Measurements from ENCODE around the gene SSR1. TPM values are rescaled to one million over a fixed set of nuclear protein-coding genes. Genes with fewer than 3 reads are reported as not detected.

SSR1 gene
- total and polyA plus RNA-seq, 7 donors: 17.9 to 40.4 (median 35.4) TPM

DNA sequence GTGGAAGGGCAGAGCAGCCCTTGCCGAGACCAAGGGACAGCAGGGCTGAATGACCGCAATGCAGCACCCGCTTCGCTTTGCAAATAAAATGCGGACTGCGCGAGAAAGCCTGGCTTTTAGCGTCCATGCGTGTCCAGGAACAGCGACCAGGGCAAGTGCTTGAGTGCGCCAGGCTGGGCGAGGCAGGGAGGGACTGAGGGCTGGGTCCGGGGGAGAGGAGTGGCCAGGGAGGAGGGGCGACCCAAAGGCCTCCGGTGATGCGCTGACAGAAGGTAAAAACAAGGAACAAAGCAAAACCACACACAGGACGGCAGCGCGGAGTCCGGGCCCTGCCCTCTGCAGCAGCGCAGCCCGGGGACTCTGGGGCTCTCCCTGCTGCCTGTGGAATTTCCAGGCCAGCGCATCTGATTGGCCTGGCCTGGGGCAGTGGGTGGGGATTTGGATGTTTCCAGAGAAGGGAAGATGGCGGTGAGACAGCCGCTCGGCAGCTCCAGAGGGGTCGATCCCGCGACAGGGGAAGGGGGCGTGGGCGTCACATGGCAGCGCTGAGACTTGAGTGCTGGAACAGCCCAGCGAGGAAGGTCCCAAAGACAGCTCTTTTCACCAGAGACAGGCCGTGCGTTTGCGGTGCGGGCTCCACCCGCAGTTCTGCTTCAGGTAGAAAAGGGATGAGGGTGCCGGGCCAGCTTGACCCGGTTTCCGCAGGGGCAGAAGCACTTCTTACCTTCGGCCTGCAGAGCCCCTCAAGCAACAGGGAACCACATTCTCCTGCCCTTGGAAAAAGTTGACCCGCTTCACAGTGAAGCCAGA, 51.8 kb downstream of the SSR1 start:
- peaks cover 8% of the 10 kb centered on the region for H3K4me1 ChIP-seq
- H3K9me3 ChIP-seq: no peaks in the 10 kb centered on the region
- ATAC-seq (peak; percentile 93 to 99 (median 96)), DNase-seq (peak; percentile 84 to 89)
- H3K27ac ChIP-seq: peak overlapping the region; percentile 77
- intact Hi-C loops (cut with DNase I): no loop called here
- TF ChIP-seq, protein P1, sequence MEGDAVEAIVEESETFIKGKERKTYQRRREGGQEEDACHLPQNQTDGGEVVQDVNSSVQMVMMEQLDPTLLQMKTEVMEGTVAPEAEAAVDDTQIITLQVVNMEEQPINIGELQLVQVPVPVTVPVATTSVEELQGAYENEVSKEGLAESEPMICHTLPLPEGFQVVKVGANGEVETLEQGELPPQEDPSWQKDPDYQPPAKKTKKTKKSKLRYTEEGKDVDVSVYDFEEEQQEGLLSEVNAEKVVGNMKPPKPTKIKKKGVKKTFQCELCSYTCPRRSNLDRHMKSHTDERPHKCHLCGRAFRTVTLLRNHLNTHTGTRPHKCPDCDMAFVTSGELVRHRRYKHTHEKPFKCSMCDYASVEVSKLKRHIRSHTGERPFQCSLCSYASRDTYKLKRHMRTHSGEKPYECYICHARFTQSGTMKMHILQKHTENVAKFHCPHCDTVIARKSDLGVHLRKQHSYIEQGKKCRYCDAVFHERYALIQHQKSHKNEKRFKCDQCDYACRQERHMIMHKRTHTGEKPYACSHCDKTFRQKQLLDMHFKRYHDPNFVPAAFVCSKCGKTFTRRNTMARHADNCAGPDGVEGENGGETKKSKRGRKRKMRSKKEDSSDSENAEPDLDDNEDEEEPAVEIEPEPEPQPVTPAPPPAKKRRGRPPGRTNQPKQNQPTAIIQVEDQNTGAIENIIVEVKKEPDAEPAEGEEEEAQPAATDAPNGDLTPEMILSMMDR (IDR thresholded peaks at IDR 0.05): no peak
- no peaks in the 10 kb centered on the region for H3K27me3 ChIP-seq (ENCODE audit: insufficient read depth in 3 of 3, low read length in 2 of 3)
- peak overlapping the region; percentile 87 for H3K4me3 ChIP-seq
- H3K36me3 ChIP-seq (ENCODE audit: insufficient read depth in 1 of 2, low read depth in 1 of 2): no peaks in the 10 kb centered on the region
- 2 to 4% (median 2%) methylated on average over 40 to 43 of the region's 43 CpGs for WGBS, 3 donors

DNA sequence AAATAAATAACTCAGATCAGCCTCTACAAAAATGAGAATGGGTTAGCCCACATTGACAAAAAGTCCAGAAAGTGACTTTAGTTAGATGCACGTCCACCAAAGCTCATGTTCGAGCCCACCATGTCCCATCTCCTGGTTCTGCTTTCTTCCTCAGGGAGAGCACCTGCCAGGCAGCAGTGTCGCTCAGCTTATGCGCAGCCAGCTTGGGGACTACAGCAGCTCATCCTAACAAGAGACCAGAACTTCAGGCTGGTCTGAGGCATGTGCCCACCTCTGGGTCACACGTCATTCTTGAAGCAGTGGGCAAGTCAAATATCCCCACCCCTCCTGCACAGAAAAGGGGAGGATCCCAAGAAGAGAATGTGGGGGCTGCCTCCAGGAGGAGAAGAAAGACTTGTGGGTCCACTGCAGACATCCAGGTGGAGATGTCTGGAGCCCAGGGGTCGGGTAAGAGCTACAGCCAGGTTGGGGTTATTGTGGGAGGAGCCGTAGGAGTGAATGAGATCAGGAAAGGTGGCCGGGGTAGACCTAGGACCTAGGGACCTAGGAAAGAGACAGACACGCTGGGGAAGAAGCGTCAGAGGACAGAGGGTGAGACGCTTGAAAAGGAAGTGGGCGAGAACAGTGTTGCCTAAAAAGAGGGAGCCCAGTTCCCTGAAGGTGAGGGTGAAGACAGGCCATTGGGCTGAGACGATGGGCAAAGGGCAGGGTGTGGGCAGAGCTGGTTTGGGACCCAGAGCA, 52.5 kb downstream of the SSR1 start:
- Histone ChIP-seq H3K4me3 (peak overlapping the region; percentile 87), H3K36me3 (ENCODE audit: insufficient read depth in 1 of 2, low read depth in 1 of 2) (no peaks in the 10 kb centered on the region), H3K4me1 (peaks cover 8% of the 10 kb centered on the region), H3K9me3 (peaks cover 6% of the 10 kb centered on the region), H3K27me3 (ENCODE audit: insufficient read depth in 3 of 3, low read length in 2 of 3) (no peaks in the 10 kb centered on the region), H3K27ac (peak overlapping the region; percentile 77)
- intact Hi-C loops (cut with DNase I): no loop called here
- TF ChIP-seq, protein P1 (IDR thresholded peaks at IDR 0.05): no peak
- no peak for DNase-seq
- ATAC-seq: peak in 3 of 4 donors; percentile 13 to 32 (median 23)
- WGBS, 3 donors: 56 to 68% (median 65%) methylated on average over 12 to 13 of the region's 13 CpGs

DNA sequence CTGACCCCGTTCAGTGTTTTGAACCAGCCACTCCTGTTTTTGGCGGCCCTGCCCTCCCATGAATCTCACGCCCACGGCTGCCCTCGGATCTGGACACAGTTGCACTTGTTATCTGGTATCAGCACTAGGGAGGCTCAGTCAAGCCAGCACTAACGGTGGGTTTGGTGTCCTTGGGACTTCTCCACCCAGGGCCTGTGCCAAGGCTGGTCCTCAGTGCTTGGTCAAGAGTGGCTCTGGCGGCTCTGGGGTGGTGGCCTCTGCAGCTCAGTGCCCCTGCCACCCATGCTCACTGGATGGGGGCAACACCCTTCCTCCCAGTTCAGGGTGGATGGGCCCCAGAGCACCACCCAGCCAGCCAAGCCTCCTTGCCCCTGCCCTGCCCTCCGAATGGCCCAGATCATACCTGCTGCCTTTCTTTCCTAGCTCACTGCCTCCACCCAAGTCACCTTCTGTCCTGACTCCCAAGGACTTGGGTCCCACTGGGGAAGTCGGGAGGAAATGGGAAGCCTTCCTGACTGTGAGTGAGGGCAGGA, 54.7 kb downstream of the SSR1 start:
- Histone ChIP-seq H3K9me3 (peaks cover 10% of the 10 kb centered on the region), H3K36me3 (ENCODE audit: insufficient read depth in 1 of 2, low read depth in 1 of 2) (no peaks in the 10 kb centered on the region), H3K27ac (no peak overlapping the region), H3K4me1 (peaks cover 8% of the 10 kb centered on the region), H3K4me3 (no peak overlapping the region), H3K27me3 (ENCODE audit: insufficient read depth in 3 of 3, low read length in 2 of 3) (no peaks in the 10 kb centered on the region)
- intact Hi-C loops (cut with DNase I): no loop called here
- TF ChIP-seq, protein P1 (IDR thresholded peaks at IDR 0.05): no peak
- DNase-seq: no peak
- no peak for ATAC-seq
- WGBS, 3 donors: 84 to 88% (median 86%) methylated on average over 9 of the region's 9 CpGs

DNA sequence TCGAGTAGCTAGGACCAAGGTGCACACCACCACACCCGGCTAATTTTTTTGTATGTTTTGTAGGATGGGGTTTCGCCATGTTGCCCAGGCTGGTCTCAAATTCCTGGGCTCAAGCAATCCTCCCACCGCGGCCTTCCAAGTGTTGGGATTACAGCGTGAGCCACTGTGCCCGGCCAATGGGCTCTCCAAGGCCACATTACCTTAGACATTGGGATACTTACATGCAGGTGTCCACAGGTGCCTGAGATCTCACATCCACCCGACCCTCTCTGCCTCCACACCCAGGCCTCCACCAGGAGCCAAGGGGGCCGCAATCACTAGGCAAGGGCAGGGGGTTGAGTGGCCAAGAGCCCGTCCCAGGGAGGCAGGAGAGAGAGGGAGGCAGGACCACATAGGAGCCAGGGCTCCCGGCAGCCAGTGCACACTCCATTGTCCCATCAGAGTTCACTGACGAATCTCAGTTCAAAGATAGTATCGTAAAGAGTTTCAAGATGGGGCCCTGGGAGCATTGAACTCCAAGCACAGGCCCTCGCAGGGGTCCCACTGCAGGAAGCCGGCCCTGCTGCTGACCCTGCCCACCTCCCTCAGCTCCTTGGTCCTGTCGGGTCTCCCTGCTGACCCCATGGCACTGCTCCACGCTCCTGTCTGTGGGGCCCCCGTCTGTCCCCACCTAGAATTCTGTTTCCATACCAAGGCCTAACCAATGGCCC, 55.3 kb downstream of the SSR1 start:
- no peak for ATAC-seq
- intact Hi-C loops (cut with DNase I): no loop called here
- WGBS, 3 donors: 93 to 97% (median 94%) methylated on average over 18 of the region's 18 CpGs

More for the DNA sequence above, 55.3 kb downstream of the SSR1 start:
- Histone ChIP-seq H3K36me3 (ENCODE audit: insufficient read depth in 1 of 2, low read depth in 1 of 2) (no peaks in the 10 kb centered on the region), H3K27me3 (ENCODE audit: insufficient read depth in 3 of 3, low read length in 2 of 3) (no peaks in the 10 kb centered on the region), H3K4me1 (peaks cover 8% of the 10 kb centered on the region), H3K9me3 (peaks cover 10% of the 10 kb centered on the region), H3K4me3 (no peak overlapping the region), H3K27ac (no peak overlapping the region)
- TF ChIP-seq, protein P1 (IDR thresholded peaks at IDR 0.05): no peak
- no peak for DNase-seq

Measured in psoas muscle (tissue), 8 donors.